Activated B cell treated with CpG ODN at 0.5 μM for 24 hours (primary cell): ENCODE data around the gene MYOZ2. TPM values are rescaled to one million over a fixed set of nuclear protein-coding genes. Genes with fewer than 3 reads are reported as not detected.

Experiments
- ATAC-seq: fragments of 200-7000 bp; cut with Tn5 transposase; one replicate; pipeline ENCODE4 v1.10.0; 2021; ENCODE audit warnings: low read depth, mild to moderate bottlenecking, moderate library complexity
- CTCF ChIA-PET: fragments of 350-600 bp; sonication (Branson Sonifier 250); formaldehyde crosslinking; loops from one replicate; lab custom pipeline; 2021; ENCODE audit warnings: antibody characterized with exemption; lab: Charles Lee
- POLR2A ChIA-PET: fragments of 350-600 bp; sonication (Branson Sonifier 250); formaldehyde crosslinking; loops from one replicate; lab custom pipeline; 2021; ENCODE audit warnings: antibody characterized with exemption; lab: Charles Lee
- DNase-seq: peaks from one replicate; pipeline ENCODE4 v3.0.0; 2022
- H3K27ac Mint-ChIP-seq: one replicate; pipeline ENCODE4 v1.8.0; 2020; ENCODE audit warnings: mixed read lengths
- H3K27me3 Mint-ChIP-seq: one replicate; pipeline ENCODE4 v1.8.0; 2021; ENCODE audit warnings: mixed read lengths
- H3K36me3 Mint-ChIP-seq: one replicate; pipeline ENCODE4 v1.8.0; 2021; ENCODE audit warnings: low read depth, mixed read lengths
- H3K4me1 Mint-ChIP-seq: one replicate; pipeline ENCODE4 v1.8.0; 2021; ENCODE audit warnings: mixed read lengths
- H3K4me3 Mint-ChIP-seq: one replicate; pipeline ENCODE4 v1.8.0; 2020; ENCODE audit warnings: mild to moderate bottlenecking, mixed read lengths
- H3K9me3 Mint-ChIP-seq: one replicate; pipeline ENCODE4 v1.8.0; 2020; ENCODE audit warnings: mixed read lengths
- CTCF ChIP-seq: fragments of 200-600 bp; IDR thresholded peaks from one replicate; pipeline ENCODE4 v1.8.0; 2022; ENCODE audit warnings: antibody characterized with exemption, mild to moderate bottlenecking
- intact Hi-C: fragments of 100-400 bp; cut with micrococcal nuclease; formaldehyde crosslinking; loops from one replicate; pipeline ENCODE4 v1.15.1; 2024
- total RNA-seq: library from RNA; stranded (reverse); gene quantifications from 2 replicates; pipeline ENCODE4 v1.2.3, GENCODE V29; 2022

Gene MYOZ2
- total RNA-seq, 1 donor from 2014 or later = not detected

- H3K27me3 Mint-ChIP-seq = peaks cover 3% of the 10 kb centered on the region
- DNase-seq (no peak), ATAC-seq (no peak)
- H3K9me3 Mint-ChIP-seq = no peaks in the 10 kb centered on the region
- peaks cover 2% of the 10 kb centered on the region for H3K4me1 Mint-ChIP-seq
- TF ChIP-seq CTCF = no peak
- CTCF ChIA-PET = no interaction called here
- no peaks in the 10 kb centered on the region for H3K36me3 Mint-ChIP-seq
- no peak overlapping the region for H3K4me3 Mint-ChIP-seq
- no peak overlapping the region for H3K27ac Mint-ChIP-seq
- intact Hi-C loops = no loop called here
- POLR2A ChIA-PET = no interaction called here
Measured at GRCh38 chr4:119149110-119149509, 13.5 kb downstream of the MYOZ2 start.

DNA sequence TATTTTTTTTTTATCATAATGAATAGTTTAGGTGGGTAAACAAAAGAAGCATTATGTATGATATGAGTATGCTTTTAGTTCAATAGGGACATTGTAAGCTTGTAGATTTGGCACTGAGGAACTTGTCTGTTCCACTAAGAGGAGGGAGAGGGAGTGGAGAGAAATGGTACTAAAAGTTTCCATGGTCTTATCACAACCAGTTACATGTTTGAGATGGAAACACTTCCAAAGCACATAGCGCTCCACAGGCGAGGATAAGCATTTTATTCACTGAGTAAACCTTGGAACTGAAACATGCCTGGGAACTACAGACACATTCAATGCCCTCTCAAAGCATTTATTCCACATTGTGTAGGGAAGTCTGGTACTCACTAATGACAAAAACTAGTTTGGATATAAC, 15.5 kb downstream of the MYOZ2 start:
- Mint-ChIP-seq H3K4me1 (no peaks in the 10 kb centered on the region), H3K27me3 (peaks cover 3% of the 10 kb centered on the region), H3K36me3 (no peaks in the 10 kb centered on the region), H3K27ac (no peak overlapping the region), H3K9me3 (no peaks in the 10 kb centered on the region), H3K4me3 (no peak overlapping the region)
- no peak for TF ChIP-seq CTCF
- intact Hi-C loops = no loop called here
- DNase-seq (no peak), ATAC-seq (no peak)
- ChIA-PET CTCF (no interaction called here), POLR2A (no interaction called here)

DNA sequence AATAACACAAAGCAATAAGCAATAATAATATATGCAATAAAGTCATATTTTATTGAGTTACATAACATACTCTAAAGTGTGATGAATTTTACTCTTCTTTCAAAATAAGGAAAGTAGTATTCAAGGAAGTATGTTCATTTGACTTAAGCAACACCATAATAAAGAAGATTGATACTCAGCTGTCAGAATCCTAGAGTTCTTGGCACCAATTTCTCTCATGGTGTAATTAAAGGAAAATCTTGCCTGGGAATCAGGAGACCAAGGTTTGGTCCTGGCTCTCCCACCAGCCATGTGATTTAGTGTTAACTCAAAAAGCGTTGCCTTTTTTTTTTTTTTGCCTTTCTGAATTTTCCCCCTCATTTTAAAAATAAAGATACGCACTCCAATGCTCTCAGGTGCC, 17.1 kb downstream of the MYOZ2 start:
- CTCF ChIA-PET = no interaction called here
- peaks cover 3% of the 10 kb centered on the region for H3K27me3 Mint-ChIP-seq
- no peak for ATAC-seq
- no peaks in the 10 kb centered on the region for H3K9me3 Mint-ChIP-seq
- TF ChIP-seq CTCF = no peak
- no peaks in the 10 kb centered on the region for H3K36me3 Mint-ChIP-seq
- intact Hi-C loops = no loop called here
- no peak for DNase-seq
- H3K27ac Mint-ChIP-seq = no peak overlapping the region
- no peak overlapping the region for H3K4me3 Mint-ChIP-seq
- H3K4me1 Mint-ChIP-seq = no peaks in the 10 kb centered on the region
- POLR2A ChIA-PET = no interaction called here

DNA sequence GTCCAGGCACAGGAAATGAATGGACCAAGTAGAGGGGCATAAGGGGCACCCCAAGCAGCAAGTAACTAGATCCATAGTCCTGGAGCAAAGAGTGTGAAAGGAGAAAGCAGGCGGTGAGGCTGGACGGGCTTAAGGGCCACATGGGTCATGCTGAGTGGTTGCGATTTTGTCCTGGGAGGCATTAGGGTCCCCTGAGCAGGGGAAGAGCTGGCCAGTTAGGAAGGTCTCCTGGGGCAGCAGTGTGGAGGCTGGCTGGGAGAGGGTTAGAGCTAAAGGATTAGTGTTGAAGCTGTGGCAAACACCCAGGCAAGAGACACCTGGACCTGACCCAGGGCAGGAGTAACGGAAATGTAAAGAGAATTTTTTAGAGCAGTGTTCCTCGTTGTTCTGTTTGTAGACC, 26.5 kb downstream of the MYOZ2 start:
- H3K36me3 Mint-ChIP-seq = no peaks in the 10 kb centered on the region
- POLR2A ChIA-PET = no interaction called here
- H3K9me3 Mint-ChIP-seq = no peaks in the 10 kb centered on the region
- H3K4me3 Mint-ChIP-seq = no peak overlapping the region
- no peak overlapping the region for H3K27ac Mint-ChIP-seq
- CTCF ChIA-PET = no interaction called here
- ATAC-seq (no peak), DNase-seq (no peak)
- intact Hi-C loops = no loop called here
- peaks cover 5% of the 10 kb centered on the region for H3K27me3 Mint-ChIP-seq
- TF ChIP-seq CTCF = no peak
- no peaks in the 10 kb centered on the region for H3K4me1 Mint-ChIP-seq

- H3K27ac Mint-ChIP-seq = no peak overlapping the region
- peaks cover 5% of the 10 kb centered on the region for H3K27me3 Mint-ChIP-seq
- no peaks in the 10 kb centered on the region for H3K4me1 Mint-ChIP-seq
- CTCF ChIA-PET = no interaction called here
- ATAC-seq = no peak
- intact Hi-C loops = no loop called here
- no peak for TF ChIP-seq CTCF
- no peaks in the 10 kb centered on the region for H3K36me3 Mint-ChIP-seq
- no peak for DNase-seq
- H3K4me3 Mint-ChIP-seq = no peak overlapping the region
- H3K9me3 Mint-ChIP-seq = no peaks in the 10 kb centered on the region
- POLR2A ChIA-PET = no interaction called here
Measured at GRCh38 chr4:119165767-119166166, 30.1 kb downstream of the MYOZ2 start.
